ENCODE measurements around the gene CLEC3B.
"Not testable (repeated sequence)": the region's sequence is repeated elsewhere in the genome, so short reads cannot be mapped to it uniquely, and the experiment has no call there.

Gene CLEC3B

GRCh38 chr3:45067941-45068340 is 41.8 kb downstream of the CLEC3B start:
- H3K4me3 ChIP-seq (ENCODE audit: low read depth, low read length): no peak overlapping the region
- no peak for TF ChIP-seq CTCF (conservative IDR thresholded peaks at IDR 0.05; ENCODE audit: low read depth, low read length)
- no peak for DNase-seq (ENCODE audit: low read depth)

- TF ChIP-seq CTCF (conservative IDR thresholded peaks at IDR 0.05; ENCODE audit: low read depth, low read length): no peak
- H3K4me3 ChIP-seq (ENCODE audit: low read depth, low read length): no peak overlapping the region
- no peak for DNase-seq (ENCODE audit: low read depth)
Observed at GRCh38 chr3:45071075-45071474, 45.0 kb downstream of the CLEC3B start.

DNA sequence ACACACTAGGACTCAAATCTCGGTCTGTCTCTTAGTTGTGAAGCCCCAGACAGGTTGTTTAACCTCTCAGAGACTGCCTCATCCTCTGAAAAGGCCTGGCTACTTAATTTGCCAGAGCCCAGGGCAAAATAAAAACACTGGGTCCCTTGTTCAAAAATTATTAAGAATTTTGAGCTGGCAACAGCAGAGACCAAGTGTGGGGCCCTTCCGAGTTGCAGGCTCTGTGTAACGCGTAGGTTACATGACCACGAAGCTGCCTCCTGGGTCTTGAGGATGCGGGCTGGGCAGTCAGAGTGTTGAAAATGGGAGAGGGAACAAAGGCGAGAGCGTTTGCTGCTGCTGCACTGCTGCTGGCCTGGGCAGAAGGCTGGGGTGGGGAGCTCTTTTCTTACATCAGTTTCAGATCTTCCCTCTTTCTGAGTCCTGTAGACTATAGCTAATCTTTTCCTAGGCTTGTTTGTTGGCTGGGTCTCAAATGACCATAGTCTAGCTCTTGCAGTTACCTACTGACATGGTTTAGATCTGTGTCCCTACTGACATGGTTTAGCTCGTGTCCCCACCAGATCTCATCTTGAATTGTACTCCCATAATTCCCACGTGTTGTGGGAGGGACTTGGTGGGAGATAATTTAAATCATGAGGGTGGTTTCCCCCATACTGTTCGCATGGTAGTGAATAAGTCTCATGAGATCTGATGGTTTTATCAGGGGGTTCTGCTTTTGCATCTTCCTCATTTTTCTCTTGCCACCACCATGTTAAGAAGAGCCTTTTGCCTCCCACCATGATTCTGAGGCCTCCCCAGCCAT is 49.9 kb downstream of the CLEC3B start:
- no peak overlapping the region for H3K4me3 ChIP-seq (ENCODE audit: low read depth, low read length)
- no peak for TF ChIP-seq CTCF (conservative IDR thresholded peaks at IDR 0.05; ENCODE audit: low read depth, low read length)
- DNase-seq (ENCODE audit: low read depth): no peak

GRCh38 chr3:45078256-45078655 is 52.2 kb downstream of the CLEC3B start:
- not testable (repeated sequence) for DNase-seq (ENCODE audit: low read depth); H3K4me3 ChIP-seq (ENCODE audit: low read depth, low read length)

- TF ChIP-seq CTCF (conservative IDR thresholded peaks at IDR 0.05; ENCODE audit: low read depth, low read length): peak; percentile 66
- H3K4me3 ChIP-seq (ENCODE audit: low read depth, low read length): no peak overlapping the region
- DNase-seq (ENCODE audit: low read depth): peak; percentile 84
Observed at GRCh38 chr3:45078910-45079522, 52.9 kb downstream of the CLEC3B start.

DNA sequence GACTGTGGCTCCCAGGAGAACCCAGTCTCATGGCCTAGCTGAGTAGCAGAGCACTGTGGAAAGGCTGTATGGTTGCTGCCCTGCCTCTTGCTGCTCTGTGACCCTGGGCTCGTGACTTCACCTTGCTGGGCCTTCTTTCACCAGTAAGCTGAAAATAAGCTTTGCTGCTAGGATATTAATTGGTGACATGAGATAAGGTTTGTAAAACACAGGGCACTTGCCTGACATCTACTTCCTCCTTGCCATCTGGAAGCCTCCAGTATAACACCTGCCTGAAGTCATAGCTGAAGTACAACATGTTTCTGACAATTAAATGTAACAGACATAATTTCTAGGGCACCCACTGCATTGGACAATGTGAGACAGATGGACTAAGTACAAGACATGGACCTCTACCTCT is 53.6 kb downstream of the CLEC3B start:
- DNase-seq (ENCODE audit: low read depth): no peak
- no peak for TF ChIP-seq CTCF (conservative IDR thresholded peaks at IDR 0.05; ENCODE audit: low read depth, low read length)
- no peak overlapping the region for H3K4me3 ChIP-seq (ENCODE audit: low read depth, low read length)

DNA sequence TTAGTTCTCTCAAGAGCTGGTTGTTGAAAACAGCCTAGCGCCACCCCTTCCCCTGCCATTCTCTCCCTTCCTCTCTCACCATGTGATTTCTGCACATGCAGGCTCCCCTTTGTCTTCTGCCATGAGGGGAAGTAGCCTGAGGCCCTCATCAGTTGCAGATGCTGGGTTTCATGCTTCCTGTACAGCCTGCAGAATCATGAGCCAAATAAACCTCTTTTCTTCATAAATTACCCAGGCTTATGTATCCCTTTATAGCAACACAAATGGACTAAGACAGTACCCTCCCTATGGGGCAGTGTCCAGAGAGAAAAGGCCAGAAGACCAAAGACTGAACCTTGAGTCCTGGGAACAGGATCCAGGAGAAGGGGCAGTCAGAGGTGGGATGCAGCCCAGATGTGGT is 54.7 kb downstream of the CLEC3B start:
- H3K4me3 ChIP-seq (ENCODE audit: low read depth, low read length): no peak overlapping the region
- DNase-seq (ENCODE audit: low read depth): no peak
- no peak for TF ChIP-seq CTCF (conservative IDR thresholded peaks at IDR 0.05; ENCODE audit: low read depth, low read length)
